Naive thymus-derived CD4-positive, alpha-beta T cell (primary cell): ENCODE measurements around the gene RTP2. TPM values are rescaled to one million over a fixed set of nuclear protein-coding genes. Genes with fewer than 3 reads are reported as not detected.
"Not testable (repeated sequence)": the region's sequence is repeated elsewhere in the genome, so short reads cannot be mapped to it uniquely, and the experiment has no call there.

ENCODE experiments used
- ATAC-seq: fragments of 150-1000 bp; cut with Tn5 transposase; 2 replicates; pipeline ENCODE4 v1.10.0; 2021; ENCODE audit warnings: mild to moderate bottlenecking, moderate library complexity
- CTCF ChIA-PET: fragments of 350-600 bp; sonication (Branson Sonifier 250); formaldehyde crosslinking; loops from one replicate; lab custom pipeline; 2021; ENCODE audit warnings: antibody characterized with exemption; lab: Charles Lee
- POLR2A ChIA-PET: fragments of 350-600 bp; sonication (Branson Sonifier 250); formaldehyde crosslinking; loops from one replicate; lab custom pipeline; 2021; ENCODE audit warnings: antibody characterized with exemption, inconsistent platforms; lab: Charles Lee
- DNase-seq, 9 donors: peaks; one replicate each; pipeline versions ENCODE4 v3.0.0 to v3.0.0-alpha.2; 2020 to 2022; ENCODE audit warnings: mixed read lengths in 1 of 9
- H3K27ac ChIP-seq: one replicate; pipeline ENCODE4 v1.7.0; 2013; ENCODE audit warnings: mild to moderate bottlenecking, low read depth, low read length, moderate library complexity
- H3K27me3 ChIP-seq, 2 donors: one replicate each; pipeline ENCODE4 v1.7.0; 2013; ENCODE audit warnings: low read length in 2 of 2, mild to moderate bottlenecking in 2 of 2, moderate library complexity in 2 of 2; ENCODE audit not compliant: control insufficient read depth in 2 of 2, insufficient read depth in 2 of 2
- H3K36me3 ChIP-seq, 3 experiments: 1 replicate in 2 of 3; 2 replicates in 1 of 3; pipeline ENCODE4 v1.7.0; 2013; ENCODE audit warnings: low read length in 3 of 3, mild to moderate bottlenecking in 3 of 3, moderate library complexity in 1 of 3; ENCODE audit not compliant: insufficient read depth in 3 of 3, control insufficient read depth in 2 of 3
- H3K4me1 ChIP-seq, 2 donors: one replicate each; pipeline ENCODE4 v1.7.0; 2013; ENCODE audit warnings: low read length in 2 of 2, mild to moderate bottlenecking in 2 of 2, moderate library complexity in 1 of 2; ENCODE audit not compliant: control insufficient read depth in 2 of 2, insufficient read depth in 2 of 2
- H3K4me3 ChIP-seq: 2 replicates; pipeline ENCODE4 v1.7.0; 2013; ENCODE audit warnings: mild to moderate bottlenecking, low read length
- H3K9me3 ChIP-seq, 3 experiments: 1 replicate in 2 of 3; 2 replicates in 1 of 3; pipeline ENCODE4 v1.7.0; 2013; ENCODE audit warnings: low read length in 3 of 3; ENCODE audit not compliant: control insufficient read depth in 2 of 3
- H3K27ac Mint-ChIP-seq, 9 donors: one replicate each; pipeline ENCODE4 v1.8.0; 2020 to 2022; ENCODE audit warnings: mixed read lengths in 9 of 9, mild to moderate bottlenecking in 8 of 9, moderate library complexity in 5 of 9, inconsistent platforms in 2 of 9
- H3K27me3 Mint-ChIP-seq, 5 donors: one replicate each; pipeline ENCODE4 v1.8.0; 2021 to 2022; ENCODE audit warnings: mixed read lengths in 5 of 5, mild to moderate bottlenecking in 1 of 5
- H3K36me3 Mint-ChIP-seq, 5 donors: one replicate each; pipeline ENCODE4 v1.8.0; 2020 to 2022; ENCODE audit warnings: mixed read lengths in 5 of 5, mild to moderate bottlenecking in 3 of 5, inconsistent platforms in 1 of 5
- H3K4me1 Mint-ChIP-seq, 7 donors: one replicate each; pipeline ENCODE4 v1.8.0; 2020 to 2022; ENCODE audit warnings: mixed read lengths in 7 of 7, mild to moderate bottlenecking in 3 of 7, inconsistent platforms in 1 of 7
- H3K4me3 Mint-ChIP-seq, 10 donors: one replicate each; pipeline ENCODE4 v1.8.0; 2020 to 2022; ENCODE audit warnings: mild to moderate bottlenecking in 10 of 10, mixed read lengths in 10 of 10, moderate library complexity in 6 of 10, inconsistent platforms in 2 of 10
- H3K9me3 Mint-ChIP-seq, 11 donors: one replicate each; pipeline ENCODE4 v1.8.0; 2020 to 2022; ENCODE audit warnings: mixed read lengths in 11 of 11, mild to moderate bottlenecking in 4 of 11, inconsistent platforms in 1 of 11, moderate library complexity in 1 of 11
- intact Hi-C, 2 donors: fragments of 100-400 bp; cut with micrococcal nuclease; formaldehyde crosslinking; loops; one replicate each; pipeline ENCODE4 v1.15.1; 2023
- polyA plus RNA-seq, 2 donors: library from polyadenylated mRNA; unstranded; fragments of 300-500 nt; fragmentation: Illumina TruSeq; gene quantifications; one replicate each; pipeline ENCODE4 v1.2.3, GENCODE V29; 2021
- total RNA-seq, 6 experiments: library from RNA in 5 of 6; stranded (reverse) in 5 of 6; gene quantifications; 1 replicate in 5 of 6; 2 replicates in 1 of 6; pipeline ENCODE4 v1.2.3 and lab custom pipeline; 2021 to 2026

Gene RTP2
- total and polyA plus RNA-seq, 7 experiments from 2014 or later = not detected

DNA sequence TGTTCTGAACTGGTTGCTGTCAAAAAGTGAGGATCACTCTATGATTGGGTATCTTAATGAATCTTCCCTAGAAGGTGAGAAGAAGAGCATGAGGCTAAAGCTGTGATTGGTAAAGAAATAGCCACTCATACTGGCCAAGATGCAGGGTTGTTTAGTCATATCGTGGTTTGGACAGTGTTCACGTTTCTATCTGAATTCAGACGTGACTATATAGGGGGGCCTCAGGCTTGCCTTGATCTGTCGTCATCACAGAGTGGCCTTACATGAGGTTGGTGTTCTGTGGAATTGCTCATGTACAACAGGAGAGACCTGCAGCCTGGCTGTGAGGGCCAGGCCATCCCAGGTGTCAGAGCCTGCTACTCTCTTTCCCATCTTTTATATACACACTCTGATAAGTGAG lies 12.4 kb downstream of the RTP2 start:
- H3K4me1 ChIP-seq = no peaks in the 10 kb centered on the region
- no peaks in the 10 kb centered on the region for H3K27me3 ChIP-seq
- H3K9me3 Mint-ChIP-seq = peaks cover 0 to 20% (median 6%) of the 10 kb centered on the region in 11 donors
- CTCF ChIA-PET = interaction anchor here (0.8 kb wide), 1 partner anchor 11 kb away, joined by 3 read pairs; no protein-coding TSS in a partner anchor
- POLR2A ChIA-PET = no interaction called here
- H3K4me1 Mint-ChIP-seq = no peaks in the 10 kb centered on the region
- H3K4me3 ChIP-seq = no peak overlapping the region
- H3K27me3 Mint-ChIP-seq = peaks cover 24 to 57% (median 27%) of the 10 kb centered on the region in 5 donors
- H3K4me3 Mint-ChIP-seq = no peak overlapping the region
- no peaks in the 10 kb centered on the region for H3K36me3 ChIP-seq
- H3K9me3 ChIP-seq = no peaks in the 10 kb centered on the region
- ATAC-seq (no peak), DNase-seq (no peak)
- intact Hi-C loops = no loop called here
- no peak overlapping the region for H3K27ac ChIP-seq
- H3K36me3 Mint-ChIP-seq = peaks cover 0 to 10% (median 0%) of the 10 kb centered on the region in 5 donors
- no peak overlapping the region for H3K27ac Mint-ChIP-seq

DNA sequence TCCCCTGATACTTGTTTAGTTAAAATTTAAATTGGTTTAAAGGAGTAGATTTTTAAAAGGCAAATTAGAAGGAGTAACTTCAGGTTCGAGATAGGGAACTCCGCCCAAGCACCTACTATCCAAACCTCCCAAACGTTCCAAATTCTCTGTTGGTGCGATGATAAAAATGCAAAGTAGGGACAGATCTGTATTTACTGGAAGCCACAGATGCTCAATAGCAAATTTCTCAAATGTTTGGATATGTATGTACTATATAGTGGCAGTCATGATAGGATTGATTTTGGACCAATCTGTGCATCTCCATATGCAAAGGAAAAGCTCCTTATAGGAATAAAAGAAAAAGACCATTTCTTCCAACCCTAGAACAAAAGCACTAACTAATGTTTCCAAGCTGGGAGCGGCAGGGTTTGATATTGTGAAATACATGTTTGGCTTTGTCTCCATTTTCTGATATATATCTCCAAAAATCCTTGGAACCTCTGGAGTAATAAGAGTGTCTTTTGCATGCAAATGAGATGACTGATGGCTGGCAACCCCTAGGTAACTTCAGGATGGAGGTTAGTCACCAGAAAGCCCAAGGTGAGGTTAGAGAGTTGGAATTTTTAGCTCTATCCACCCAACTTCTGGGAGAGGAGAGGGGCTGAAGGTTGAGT lies 15.6 kb downstream of the RTP2 start:
- CTCF ChIA-PET = interaction anchor here (0.6 kb wide), 1 partner anchor 363 kb away, joined by 3 read pairs; no protein-coding TSS in a partner anchor
- no peak overlapping the region for H3K4me3 Mint-ChIP-seq
- POLR2A ChIA-PET = no interaction called here
- peaks cover 0 to 27% (median 6%) of the 10 kb centered on the region in 11 donors for H3K9me3 Mint-ChIP-seq
- intact Hi-C loops = no loop called here
- H3K27ac ChIP-seq = no peak overlapping the region
- no peak overlapping the region for H3K27ac Mint-ChIP-seq
- H3K4me3 ChIP-seq = no peak overlapping the region
- no peaks in the 10 kb centered on the region for H3K27me3 ChIP-seq
- no peaks in the 10 kb centered on the region for H3K36me3 ChIP-seq
- H3K27me3 Mint-ChIP-seq = peaks cover 23 to 57% (median 26%) of the 10 kb centered on the region in 5 donors
- DNase-seq (no peak), ATAC-seq (no peak)
- peaks cover 0 to 3% (median 0%) of the 10 kb centered on the region in 5 donors for H3K36me3 Mint-ChIP-seq
- no peaks in the 10 kb centered on the region for H3K4me1 Mint-ChIP-seq
- H3K9me3 ChIP-seq = no peaks in the 10 kb centered on the region
- no peaks in the 10 kb centered on the region for H3K4me1 ChIP-seq

DNA sequence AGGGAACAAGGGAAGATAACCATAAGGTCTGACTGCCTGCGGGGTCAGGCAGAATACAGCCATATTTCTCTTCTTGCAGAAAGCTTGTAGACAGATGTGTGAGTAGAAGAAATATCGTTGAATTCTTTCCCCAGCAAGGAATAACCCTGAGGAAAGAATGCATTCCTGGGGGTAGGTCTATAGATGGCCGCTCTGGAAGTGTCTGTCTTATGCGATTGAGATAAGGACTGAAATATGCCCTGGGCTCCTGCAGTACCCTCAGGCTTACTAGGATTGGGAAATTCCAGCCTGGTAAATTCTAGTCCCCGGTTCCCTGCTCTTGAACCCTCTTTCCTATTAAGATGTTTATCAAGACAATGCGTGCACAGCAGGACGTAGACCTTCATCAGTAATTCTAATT lies 16.4 kb downstream of the RTP2 start:
- ATAC-seq (no peak), DNase-seq (no peak)
- Mint-ChIP-seq H3K36me3 (peaks cover 0 to 3% (median 0%) of the 10 kb centered on the region in 5 donors), H3K4me3 (no peak overlapping the region), H3K9me3 (peaks cover 0 to 27% (median 6%) of the 10 kb centered on the region in 11 donors), H3K27me3 (peaks cover 16 to 54% (median 26%) of the 10 kb centered on the region in 5 donors), H3K27ac (no peak overlapping the region), H3K4me1 (no peaks in the 10 kb centered on the region)
- CTCF ChIA-PET = no interaction called here
- intact Hi-C loops = no loop called here
- no peaks in the 10 kb centered on the region for H3K4me1 ChIP-seq
- H3K4me3 ChIP-seq = no peak overlapping the region
- no peaks in the 10 kb centered on the region for H3K36me3 ChIP-seq
- no peak overlapping the region for H3K27ac ChIP-seq
- POLR2A ChIA-PET = no interaction called here
- H3K9me3 ChIP-seq = no peaks in the 10 kb centered on the region
- no peaks in the 10 kb centered on the region for H3K27me3 ChIP-seq

DNA sequence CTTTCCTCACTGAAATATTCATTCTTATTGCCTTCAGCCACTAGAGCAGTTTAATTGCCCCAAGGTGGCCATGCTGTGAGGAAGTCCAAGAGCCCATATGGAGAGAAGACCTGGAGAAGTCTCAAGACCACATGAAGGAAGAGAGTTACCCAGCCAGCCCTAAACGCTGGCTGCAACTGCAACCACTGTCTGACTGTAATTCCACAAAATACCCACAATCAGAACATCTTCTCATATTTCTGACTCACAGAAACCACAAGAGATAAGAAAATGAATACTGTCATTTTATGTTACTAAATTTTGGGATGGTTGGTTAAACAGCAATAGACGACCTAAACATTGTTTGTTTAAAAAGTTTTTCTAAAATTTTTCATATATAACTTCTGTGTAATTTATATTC lies 17.5 kb downstream of the RTP2 start:
- no peaks in the 10 kb centered on the region for H3K4me1 Mint-ChIP-seq
- Histone ChIP-seq H3K27ac (no peak overlapping the region), H3K4me3 (no peak overlapping the region), H3K36me3 (no peaks in the 10 kb centered on the region), H3K9me3 (no peaks in the 10 kb centered on the region), H3K4me1 (no peaks in the 10 kb centered on the region), H3K27me3 (no peaks in the 10 kb centered on the region)
- intact Hi-C loops = no loop called here
- CTCF ChIA-PET = interaction anchor here (9.9 kb wide), 1 partner anchor 365 kb away, joined by 158 read pairs; no protein-coding TSS in a partner anchor
- peaks cover 24 to 50% (median 35%) of the 10 kb centered on the region in 5 donors for H3K27me3 Mint-ChIP-seq
- no peak overlapping the region for H3K4me3 Mint-ChIP-seq
- DNase-seq (no peak), ATAC-seq (no peak)
- POLR2A ChIA-PET = no interaction called here
- H3K36me3 Mint-ChIP-seq = peaks cover 0 to 3% (median 0%) of the 10 kb centered on the region in 5 donors
- peaks cover 0 to 27% (median 6%) of the 10 kb centered on the region in 11 donors for H3K9me3 Mint-ChIP-seq
- no peak overlapping the region for H3K27ac Mint-ChIP-seq

DNA sequence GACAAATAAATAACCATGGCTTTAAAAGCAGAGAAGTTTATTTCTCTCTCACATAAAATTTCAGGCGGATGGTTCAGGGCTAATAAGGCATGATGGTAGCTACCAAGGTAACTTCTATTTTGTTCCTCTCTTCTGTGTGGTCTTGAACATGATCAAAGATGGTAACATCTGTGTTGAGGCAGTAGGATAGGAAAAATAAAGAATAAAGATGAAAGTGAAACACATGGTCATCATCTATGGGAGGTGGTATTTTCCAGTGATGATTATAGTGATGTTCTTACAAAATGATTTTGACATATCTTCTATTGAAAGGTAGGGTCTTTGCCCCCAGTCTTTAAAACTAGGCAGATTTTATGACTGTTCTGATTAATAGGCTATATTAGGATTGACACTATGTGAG lies 17.9 kb downstream of the RTP2 start:
- Histone ChIP-seq H3K9me3 (no peaks in the 10 kb centered on the region), H3K36me3 (no peaks in the 10 kb centered on the region), H3K4me3 (no peak overlapping the region), H3K27ac (no peak overlapping the region), H3K4me1 (no peaks in the 10 kb centered on the region), H3K27me3 (no peaks in the 10 kb centered on the region)
- DNase-seq (no peak), ATAC-seq (no peak)
- ChIA-PET CTCF (interaction anchor here (1.0 to 9.9 kb wide), 2 partner anchors 13 to 365 kb away, joined by 3 to 158 read pairs; no protein-coding TSS in a partner anchor), POLR2A (no interaction called here)
- intact Hi-C loops = no loop called here
- no peak overlapping the region for H3K4me3 Mint-ChIP-seq
- no peak overlapping the region for H3K27ac Mint-ChIP-seq
- peaks cover 28 to 48% (median 33%) of the 10 kb centered on the region in 5 donors for H3K27me3 Mint-ChIP-seq
- H3K36me3 Mint-ChIP-seq = peaks cover 0 to 3% (median 0%) of the 10 kb centered on the region in 5 donors
- H3K9me3 Mint-ChIP-seq = peaks cover 0 to 27% (median 6%) of the 10 kb centered on the region in 11 donors
- peaks cover 0 to 2% (median 0%) of the 10 kb centered on the region in 7 donors for H3K4me1 Mint-ChIP-seq

DNA sequence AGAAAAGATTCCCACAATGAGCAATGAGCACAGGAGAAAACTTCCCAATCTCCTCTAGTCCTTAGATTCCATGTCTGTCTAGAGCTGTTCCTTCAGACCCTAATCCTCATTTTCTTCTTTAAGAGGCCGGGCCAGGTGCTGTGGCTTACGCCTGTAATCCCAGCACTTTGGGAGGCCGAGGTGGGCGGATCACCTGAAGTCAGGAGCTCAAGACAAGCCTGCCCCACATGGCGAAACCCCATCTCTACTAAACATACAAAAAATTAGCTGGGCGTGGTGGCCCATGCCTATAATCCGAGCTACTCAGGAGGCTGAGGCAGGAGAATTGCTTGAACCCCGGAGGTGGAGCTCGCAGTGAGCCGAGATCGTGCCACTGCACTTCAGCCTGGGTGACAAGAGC lies 20.6 kb downstream of the RTP2 start:
- H3K4me3 ChIP-seq, POLR2A ChIA-PET, H3K27me3 ChIP-seq, ATAC-seq, H3K27ac ChIP-seq, H3K27ac Mint-ChIP-seq, intact Hi-C loops, H3K36me3 Mint-ChIP-seq, DNase-seq, H3K4me3 Mint-ChIP-seq, H3K4me1 Mint-ChIP-seq, H3K4me1 ChIP-seq, H3K36me3 ChIP-seq, H3K9me3 ChIP-seq: not testable (repeated sequence)
- peaks cover 0 to 24% (median 6%) of the 10 kb centered on the region in 11 donors for H3K9me3 Mint-ChIP-seq
- peaks cover 33 to 51% (median 41%) of the 10 kb centered on the region in 5 donors for H3K27me3 Mint-ChIP-seq
- CTCF ChIA-PET = interaction anchor here (9.9 kb wide), 1 partner anchor 362 kb away, joined by 158 read pairs; no protein-coding TSS in a partner anchor
